ENCODE results near the gene NSD2.
A peak's percentile ranks its signal among the peaks of the same experiment; 100 is the strongest.

The NSD2 gene

DNA sequence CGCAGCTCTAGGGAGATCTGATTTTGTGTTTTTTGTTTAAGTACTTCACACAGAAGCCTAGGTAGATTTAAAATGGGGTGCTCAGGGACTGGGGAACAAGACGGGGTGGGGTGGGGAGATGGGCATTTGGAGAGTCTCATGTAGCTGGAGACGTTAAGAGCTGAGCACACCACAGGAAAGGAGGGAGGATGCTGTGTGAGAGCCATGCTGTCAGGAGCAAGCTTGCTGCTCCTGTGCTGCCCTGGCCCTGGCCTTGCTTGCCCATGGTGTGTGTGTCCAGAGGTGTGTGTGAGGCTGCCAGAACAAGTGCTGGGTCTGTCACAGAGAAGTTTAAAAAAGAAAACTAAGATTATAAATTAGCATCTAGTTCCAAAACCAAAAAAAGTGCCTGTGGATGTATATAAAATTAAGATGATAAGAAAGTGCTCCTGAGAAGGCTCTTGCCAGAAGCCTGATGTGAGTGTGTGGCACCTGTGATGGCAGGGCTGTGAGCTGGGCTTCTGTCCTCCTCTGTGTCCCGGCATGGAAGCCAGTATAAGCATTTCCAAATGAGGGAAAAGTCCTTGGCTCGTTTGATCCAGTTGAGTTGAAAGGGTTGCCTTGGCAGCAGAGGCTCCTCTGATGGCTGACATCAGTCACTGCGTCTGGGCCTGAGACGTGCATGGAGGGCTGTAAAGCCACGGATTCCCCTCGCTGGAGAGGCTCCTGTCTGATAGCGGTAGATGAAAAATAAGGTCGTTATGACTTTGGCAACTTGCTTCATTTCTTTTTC, 74.1 kb downstream of the NSD2 start:
- no peak for DNase-seq (ENCODE audit: low spot score)

DNA sequence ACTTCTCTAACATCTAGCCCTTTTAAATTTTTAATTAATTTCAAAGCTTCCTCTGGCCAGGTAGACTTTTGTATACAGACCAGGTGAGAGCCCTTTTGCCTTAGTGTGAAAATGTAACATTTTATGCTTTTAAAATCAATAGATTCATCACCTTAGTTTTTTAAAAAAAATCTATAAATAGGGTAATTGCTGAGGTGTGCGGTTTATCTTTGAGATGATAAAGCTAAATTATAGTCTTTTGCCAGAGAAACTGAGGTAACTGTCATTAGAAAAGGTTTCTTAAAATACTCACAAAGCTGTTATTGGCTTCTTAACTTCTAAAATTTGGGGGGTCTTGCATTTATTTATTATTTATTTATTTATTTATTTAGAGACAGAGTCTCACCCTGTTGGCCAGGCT, 74.7 kb downstream of the NSD2 start:
- DNase-seq (ENCODE audit: low spot score), result no peak

DNA sequence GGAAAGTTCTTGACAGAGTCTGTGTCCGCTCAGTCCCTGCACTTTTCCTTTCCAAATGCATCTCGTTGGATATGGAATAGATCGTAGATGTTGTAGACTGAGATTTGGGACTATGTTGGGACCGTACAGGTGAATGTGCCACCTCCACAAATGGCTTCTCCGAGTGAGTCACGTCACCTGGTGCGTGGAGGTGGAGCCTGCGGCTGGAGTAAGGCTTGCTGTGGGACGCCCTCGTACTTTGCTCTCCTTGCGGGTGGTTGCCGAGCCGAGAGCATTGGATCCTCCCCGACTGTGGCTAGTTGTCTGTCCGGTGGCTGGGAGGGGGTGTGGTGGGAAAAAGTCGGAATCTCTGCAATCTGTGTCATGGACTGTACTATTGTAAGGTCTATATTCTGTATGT, 77.0 kb downstream of the NSD2 start:
- no peak for DNase-seq (ENCODE audit: low spot score)

DNA sequence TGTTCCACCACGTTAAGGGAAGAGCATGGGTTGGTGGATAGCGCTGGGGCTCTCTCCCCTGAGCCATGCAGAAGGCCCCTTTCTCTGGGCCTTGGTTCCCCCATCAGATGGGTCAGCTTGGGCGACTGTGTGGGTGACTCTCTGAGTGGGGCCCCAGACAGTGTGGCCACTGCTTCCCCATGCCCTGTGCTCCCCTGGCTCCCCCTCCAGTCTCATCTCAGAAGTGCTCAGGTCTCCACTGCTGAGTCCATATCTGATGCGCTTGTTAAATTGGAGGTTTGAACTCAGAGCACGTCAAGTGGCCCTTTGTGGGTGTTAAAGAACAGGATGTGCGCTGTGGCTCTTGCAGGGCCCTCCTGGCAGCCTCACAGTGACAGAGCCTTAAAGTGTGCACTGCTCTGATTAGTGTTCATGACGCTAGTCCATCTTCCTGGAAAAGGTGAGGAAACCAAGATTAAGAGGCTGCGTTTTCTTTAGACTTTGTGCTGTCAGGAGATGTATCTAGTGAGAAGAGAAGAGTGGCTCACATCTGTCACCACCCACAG, 77.8 kb downstream of the NSD2 start:
- DNase-seq (ENCODE audit: low spot score), result no peak

DNA sequence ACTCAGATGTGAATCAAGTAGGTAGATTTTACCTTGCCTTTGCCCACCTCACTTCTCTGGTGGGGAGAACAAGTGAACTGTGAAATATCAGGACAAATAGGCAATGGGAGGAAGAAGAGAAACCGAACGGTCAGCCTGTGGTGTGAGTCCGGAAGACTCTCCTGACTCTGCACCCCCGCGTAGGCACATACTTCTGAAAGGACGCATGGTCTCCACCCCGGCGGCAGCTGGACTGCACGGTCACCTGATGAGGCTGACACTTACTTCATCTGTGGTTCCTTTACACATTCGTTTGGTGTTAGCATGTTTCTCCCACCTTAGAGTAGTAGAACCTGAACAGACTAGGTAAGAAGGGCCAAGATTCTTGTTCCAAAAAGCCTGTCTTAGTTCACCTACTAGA, 79.2 kb downstream of the NSD2 start:
- DNase-seq (ENCODE audit: low spot score), result no peak

DNA sequence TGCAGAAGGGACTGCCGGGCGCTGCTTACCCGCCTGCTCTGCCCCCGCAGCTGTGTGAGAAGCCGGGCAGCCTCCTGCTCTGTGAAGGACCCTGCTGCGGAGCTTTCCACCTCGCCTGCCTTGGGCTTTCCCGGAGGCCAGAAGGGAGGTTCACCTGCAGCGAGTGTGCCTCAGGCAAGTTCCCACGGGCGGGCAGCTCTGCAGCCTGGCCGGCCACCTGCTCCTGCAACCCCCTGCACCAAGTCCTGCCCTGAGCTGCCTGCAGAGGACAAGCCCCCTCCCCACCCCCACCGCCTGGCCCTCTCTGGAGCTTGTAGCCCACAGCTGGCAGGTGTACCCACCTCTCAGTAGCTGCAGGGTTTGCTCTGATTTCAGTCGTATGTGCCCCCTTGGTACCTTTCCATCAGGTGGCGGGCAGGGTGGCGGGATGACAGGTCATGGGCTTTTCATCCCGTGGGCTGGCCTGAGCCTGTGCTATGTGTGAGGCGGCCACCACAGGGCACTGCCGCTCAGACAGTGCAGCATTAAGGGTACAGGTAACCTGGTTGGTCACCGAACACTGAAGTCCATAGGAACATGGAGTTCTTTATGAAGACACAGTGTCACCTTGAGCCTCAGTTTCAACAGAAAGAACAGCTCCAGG, 81.0 kb downstream of the NSD2 start:
- DNase-seq (ENCODE audit: low spot score), result no peak

DNA sequence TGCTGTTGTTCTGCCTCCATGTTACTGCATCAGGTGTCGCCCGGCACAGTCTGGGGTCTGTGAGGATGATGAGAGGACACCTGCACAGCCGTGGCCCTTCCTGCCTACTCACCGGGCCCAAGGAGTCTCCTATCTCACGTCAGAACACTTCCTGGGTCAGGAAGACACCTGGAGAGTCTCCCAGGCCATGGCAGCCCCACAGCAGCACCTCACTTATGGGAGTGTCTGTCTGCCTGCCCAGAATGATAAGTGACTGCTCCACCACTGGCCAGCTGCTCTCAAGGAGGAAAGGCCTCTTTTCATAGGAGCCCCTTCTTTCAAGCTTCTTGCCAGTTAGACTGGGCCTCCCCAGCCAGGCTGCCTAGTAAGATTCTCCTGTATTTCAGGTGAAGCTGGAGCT, 81.5 kb downstream of the NSD2 start:
- DNase-seq (ENCODE audit: low spot score), result no peak

DNA sequence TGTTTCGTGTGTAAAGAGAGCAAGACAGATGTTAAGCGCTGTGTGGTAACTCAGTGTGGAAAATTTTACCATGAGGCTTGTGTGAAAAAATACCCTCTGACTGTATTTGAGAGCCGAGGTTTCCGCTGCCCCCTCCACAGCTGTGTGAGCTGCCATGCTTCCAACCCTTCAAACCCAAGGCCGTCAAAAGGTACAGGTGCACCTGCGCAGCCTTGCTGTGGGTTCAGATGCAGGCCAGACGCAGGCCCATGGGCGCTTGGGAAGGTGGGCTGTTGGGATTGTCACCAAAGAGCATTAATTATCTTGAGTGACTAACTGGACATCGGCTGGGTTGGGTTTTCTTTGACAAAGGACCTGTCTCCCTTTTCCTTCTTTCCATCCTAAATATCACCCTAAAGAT, 82.1 kb downstream of the NSD2 start:
- no peak for DNase-seq (ENCODE audit: low spot score)

DNA sequence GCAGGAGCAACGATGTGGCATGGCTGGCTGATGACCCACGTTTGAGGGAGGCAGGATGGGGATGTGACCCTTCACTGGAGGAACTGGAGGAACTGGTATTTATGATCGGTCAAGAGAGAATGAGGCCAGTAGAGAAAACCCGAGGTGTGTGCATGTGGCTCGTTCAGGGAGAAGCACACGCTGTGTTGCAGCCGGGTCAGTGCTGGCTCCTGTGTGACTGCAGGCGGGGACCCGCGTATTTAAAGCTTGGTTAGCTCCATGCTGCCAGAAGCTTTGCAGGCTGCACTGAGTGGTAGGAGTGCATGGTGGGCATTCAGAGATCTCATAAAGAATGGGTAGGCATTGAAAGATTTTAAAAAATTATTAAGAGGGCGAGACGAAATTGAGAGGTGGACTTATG, 85.4 kb downstream of the NSD2 start:
- DNase-seq (ENCODE audit: low spot score), result no peak

DNA sequence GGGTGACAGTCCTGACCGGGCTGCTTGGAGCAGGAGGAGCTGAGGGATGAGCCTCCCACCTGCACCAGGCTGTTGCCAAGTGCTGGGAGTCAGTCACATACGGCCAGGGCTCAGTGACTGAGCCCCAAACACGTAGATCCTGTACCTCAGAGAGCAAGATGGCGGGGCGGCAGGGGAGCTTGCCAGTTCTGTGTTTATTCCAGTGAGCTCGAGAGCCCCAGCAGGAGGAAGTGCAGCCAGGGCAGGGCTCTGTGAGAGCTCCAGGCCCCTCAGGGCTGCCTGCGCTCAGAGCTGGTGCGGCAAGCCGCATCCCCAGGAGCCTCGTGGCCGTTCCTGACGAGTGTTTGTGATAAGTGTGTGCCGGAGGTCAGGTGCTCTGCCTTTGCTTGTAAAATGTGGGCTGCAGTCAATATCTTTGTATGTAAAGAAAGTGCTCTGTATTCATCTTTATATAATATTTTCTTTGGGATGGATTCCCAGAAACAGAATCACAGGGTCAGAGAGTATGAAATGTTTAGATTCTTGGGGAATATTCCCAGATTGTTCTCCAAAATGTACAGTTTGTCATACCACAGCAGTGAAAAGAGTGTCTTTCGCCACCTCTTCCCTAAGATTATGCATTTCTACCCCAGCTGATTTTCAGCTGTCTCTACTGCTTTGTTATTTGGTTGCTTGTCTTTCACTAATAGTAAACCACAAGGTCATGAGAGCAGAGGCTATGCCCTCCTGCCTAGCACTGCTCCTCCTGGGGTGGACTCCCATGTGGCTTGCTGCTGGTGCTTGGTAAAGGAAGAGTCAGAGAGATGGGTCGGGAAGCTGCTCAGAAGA, 87.3 kb downstream of the NSD2 start:
- DNase-seq (ENCODE audit: low spot score), result no peak

DNA sequence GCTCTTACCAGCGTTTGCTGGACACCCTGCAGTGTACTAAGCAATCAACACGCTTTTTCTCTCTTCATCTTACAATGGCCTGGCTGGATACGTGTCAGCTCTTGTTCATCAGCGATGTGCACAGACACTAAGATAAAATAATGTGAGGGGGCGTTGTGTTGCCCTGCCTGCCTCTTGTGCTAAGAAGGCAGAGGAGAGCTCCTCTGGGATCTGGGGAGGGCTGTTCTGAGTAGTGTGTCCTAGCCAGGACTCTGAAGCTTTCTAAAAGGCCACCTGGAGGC, 87.9 kb downstream of the NSD2 start:
- no peak for DNase-seq (ENCODE audit: low spot score)

DNA sequence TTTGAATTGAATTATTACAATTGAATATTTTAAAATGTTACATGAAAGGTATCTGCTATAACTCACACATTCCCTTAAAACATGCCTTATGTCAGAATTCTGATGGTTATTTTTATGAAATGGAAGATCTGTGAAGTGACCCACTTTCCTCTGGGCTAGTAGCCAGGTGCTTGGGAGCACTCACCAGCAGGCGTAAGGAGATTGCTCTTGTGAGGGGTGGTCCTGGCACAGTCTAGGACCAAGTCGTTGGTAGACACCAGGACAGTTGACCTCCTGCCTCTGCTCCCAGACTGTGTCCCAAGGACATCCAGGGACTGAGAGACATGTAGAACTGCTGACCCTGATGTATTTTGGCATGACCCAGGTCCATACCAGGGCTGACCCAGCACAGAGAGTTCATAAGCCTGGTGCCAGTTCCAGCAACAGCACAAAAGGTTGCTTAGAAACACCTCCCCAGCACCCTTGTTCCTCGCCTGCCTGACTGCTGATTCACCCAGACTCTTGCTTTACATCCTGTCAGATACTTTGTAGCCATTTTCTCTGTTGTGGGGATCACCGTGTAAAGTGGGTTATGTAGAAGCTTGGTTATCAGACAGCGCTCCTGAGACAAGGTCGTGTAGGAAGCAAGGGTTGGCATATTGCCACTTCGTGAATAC, 89.1 kb downstream of the NSD2 start:
- DNase-seq (ENCODE audit: low spot score), result peak; percentile 29

DNA sequence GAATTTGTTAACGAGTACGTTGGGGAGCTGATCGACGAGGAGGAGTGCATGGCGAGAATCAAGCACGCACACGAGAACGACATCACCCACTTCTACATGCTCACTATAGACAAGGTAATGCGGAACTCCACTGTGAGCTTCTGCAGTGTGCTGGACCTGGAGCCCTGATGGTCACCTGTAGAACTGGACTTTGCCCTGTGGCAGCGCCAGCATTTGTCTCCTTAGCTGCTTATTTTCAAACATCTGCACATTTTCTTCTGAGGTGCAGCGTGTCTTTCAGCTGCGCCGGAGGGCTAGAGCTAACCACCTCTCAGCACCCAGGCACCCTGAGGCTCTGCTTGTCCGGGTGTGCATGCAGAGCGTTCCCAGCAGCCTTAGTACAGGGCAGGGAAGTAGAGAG, 89.8 kb downstream of the NSD2 start:
- no peak for DNase-seq (ENCODE audit: low spot score)

DNA sequence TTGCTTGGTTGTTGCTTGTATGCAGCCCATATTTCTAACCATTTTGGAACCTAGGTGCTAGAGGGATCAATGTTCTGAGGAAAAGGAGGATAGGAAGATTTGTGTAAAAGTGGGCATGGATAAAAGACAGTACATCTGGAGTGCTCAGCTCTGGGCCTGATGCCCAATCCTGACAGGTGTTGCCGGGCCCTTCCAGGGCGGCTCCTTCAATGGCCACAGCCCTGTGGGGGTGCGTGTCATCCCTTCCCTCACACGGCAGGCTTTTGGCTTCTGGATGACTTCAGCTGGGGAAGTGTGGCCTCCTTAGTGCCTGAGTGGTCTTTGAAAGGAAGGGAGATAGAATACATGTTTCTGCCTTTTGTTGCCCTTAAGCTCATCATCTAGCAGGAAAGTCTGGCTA, 90.4 kb downstream of the NSD2 start:
- DNase-seq (ENCODE audit: low spot score), result no peak

DNA sequence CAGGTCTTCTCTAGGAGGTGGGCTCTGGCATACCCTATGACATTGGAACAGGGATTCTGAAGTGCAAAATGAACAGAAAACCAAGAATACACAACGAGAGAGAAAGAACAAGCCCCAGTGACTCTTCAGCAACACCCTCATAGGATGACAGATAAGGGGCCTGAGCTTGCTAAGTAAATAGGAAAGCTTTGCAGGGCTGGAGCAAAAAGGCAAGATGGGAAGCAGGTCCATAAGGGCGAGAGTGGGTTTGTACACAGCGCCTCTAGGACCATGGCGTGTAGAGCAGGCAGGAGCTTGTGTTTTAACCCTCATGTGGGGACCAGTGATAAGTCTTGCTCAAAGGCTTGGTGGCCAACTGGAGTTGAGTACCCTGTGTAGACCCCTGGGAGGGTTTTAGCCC, 91.8 kb downstream of the NSD2 start:
- no peak for DNase-seq (ENCODE audit: low spot score)

DNA sequence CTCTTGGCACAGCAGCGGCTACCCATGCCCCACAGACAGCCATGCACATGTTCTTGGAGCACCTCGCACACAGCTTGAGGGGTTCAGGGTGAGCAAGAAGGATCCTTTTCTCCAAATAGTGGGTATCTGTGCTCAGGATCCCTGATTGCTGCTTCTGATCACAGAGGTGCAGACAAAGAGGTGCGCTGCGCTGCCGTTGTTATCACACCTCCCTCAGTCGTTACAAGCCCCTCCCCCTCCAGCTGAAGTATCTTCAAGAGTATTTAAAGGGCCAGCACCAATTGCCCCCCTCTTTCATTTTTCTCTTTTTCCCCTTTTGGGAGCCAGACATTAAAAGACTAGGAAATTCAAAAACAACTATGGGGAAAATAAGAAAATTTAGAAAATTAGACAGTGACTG, 93.2 kb downstream of the NSD2 start:
- no peak for DNase-seq (ENCODE audit: low spot score)

DNA sequence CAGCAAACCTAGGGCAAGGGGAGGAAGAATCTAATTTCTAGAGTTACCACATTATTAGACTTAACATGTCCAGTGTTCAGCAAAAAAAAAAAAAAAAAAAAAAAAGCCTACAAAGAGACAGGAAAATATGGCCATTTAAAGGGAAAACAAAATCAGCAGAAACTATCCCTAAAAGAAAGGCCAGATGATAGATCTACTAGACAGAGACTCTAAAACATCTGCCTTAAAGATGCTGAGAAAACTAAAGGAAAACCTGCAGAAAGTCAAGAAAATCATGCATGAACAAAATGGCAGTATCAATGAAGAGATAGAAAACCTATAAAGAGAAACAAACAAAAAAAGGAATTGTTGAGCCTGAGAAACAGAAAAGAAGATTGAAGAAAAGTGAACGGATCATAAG, 93.8 kb downstream of the NSD2 start:
- no peak for DNase-seq (ENCODE audit: low spot score)

DNA sequence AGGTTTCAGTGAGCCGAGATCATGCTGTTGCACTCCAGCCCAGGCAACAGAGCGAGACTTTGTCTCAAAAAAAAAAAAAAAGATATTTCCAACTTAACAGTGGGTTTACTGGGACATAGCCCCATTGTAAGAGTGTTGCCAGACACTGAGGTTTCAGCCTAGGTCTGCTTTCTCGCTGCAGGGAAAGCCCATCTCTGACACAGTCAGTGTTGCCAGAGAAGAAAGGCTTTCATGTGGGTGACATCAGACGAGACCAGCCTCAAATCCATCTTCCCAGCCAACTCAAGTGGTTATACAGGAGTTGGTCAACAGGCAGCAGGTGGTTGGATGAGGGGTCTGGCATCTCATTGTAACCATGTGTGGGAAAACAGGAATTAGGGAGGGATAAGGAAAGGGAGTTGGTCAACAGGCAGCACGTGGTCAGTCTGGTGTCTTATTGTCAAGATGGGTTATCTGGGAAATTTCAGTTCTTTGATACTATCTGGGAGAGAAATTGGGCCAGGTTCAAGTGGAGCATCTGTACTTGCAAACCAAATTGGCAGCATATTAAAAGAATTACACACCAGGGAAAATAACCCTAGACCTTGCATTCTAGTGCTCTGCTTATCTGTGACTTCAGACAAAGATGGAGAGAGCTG, 96.4 kb downstream of the NSD2 start:
- no peak for DNase-seq (ENCODE audit: low spot score)

DNA sequence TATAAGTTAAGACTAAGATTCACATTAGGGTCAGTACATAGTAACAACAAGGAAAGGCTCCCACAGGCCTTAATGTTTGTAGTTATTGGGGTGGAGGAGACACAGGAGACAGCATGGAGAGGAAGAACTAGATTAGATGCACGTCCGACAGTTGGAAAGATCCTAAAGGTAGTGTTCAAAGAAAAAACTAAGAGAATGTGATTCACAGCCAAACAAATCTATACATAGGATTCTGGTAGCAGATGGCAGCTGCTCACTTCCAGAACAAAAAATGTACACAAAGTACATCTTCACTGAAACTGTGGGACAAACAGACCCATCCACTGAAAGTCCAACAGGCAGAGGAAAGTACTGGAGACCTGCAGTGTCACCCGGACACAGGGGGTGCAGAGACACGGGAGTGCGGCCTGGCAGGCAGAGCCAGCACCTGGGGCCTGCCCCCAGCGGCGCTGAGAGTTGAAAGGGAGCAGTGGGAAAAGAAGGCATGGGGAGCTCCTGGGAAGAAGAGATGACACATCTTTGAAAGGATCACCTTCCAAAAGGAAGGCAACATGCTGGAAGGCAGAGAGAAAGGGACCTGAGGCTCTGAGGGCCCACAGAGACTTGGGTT, 97.6 kb downstream of the NSD2 start:
- DNase-seq (ENCODE audit: low spot score), result no peak

DNA sequence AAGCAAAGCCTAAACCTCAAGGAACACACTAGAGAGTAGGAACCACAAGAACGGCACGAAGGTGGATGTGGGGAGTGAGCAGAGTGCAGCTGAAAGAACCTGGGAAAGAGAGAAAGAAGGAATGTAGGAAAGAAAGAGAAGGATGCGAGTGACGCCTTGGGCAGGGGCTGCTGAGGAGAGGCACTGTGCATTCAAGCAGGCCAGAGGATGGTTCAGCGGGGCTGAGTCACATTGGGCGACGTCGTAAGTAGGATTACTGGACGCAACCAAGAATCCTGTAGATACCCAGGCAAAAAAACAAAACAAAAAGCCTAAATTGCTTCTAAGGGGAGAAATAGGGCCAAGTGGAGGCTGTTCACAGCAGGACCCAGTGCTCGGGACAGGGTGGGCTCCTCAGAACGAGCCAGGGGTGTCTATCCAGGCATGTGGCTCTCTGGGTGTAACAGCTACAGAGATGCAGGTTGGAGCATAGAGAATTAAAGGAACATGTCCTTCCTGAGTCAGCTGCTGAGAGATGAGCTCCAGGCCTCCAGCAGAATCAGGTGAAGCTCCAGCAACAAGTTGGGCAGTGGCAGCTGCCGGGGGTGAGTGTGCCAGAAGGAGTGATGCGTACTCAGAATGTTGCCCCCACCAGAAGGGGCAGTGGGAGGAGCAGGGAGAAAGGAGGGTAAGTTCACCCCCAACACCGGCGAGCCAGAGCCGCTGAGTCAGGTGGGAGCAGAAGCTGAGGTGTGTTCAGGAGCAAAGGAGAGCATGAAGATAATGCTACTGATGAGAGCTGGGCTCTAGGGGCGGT, 98.9 kb downstream of the NSD2 start:
- no peak for DNase-seq (ENCODE audit: low spot score)

DNA sequence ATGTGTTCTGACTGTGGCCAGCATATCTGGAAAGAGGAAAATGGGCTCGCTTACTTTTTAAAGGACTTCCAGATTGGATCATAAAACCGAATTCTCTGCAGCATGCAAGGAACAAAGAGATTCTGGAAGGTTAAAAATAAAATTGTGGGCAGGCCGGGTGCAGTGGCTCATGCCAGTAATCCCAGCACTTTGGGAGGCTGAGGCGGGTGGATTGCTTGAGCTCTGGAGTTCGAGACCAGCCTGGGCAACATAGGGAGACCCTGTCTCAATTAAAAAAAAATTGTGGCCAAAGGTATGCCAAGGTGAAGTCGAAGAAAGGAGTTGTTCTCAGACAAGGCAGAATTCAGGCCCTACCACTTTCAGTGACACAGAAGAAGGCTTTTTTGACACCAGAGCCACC, 99.7 kb downstream of the NSD2 start:
- no peak for DNase-seq (ENCODE audit: low spot score)

Measured in AG08396 (cell line).